H1 (cell line): ENCODE data around the gene ACKR3. TPM values are rescaled to one million over a fixed set of nuclear protein-coding genes. Genes with fewer than 3 reads are reported as not detected.
A peak's percentile ranks its signal among the peaks of the same experiment; 100 is the strongest.

Experiments used
- CTCF ChIA-PET: fragments of 300-600 bp; sonication (Branson Sonifier 250); formaldehyde crosslinking; loops from one replicate; lab custom pipeline; 2021; ENCODE audit not compliant: partially characterized antibody; lab: Charles Lee
- POLR2A ChIA-PET: fragments of 300-600 bp; sonication (Branson Sonifier 250); formaldehyde crosslinking; loops from one replicate; lab custom pipeline; 2021; ENCODE audit warnings: inconsistent platforms; ENCODE audit not compliant: partially characterized antibody; lab: Charles Lee
- DNase-seq, 2 experiments: peaks; one replicate each; pipeline versions ENCODE4 v3.0.0 to v3.0.0-alpha.2; 2010 to 2022; ENCODE audit warnings: low spot score in 2 of 2, low read depth in 1 of 2, mixed read lengths in 1 of 2
- FAIRE-seq: peaks from 2 replicates; lab custom pipeline; 2011; peaks lifted over from hg19 to GRCh38; lab: Jason Lieb, UNC
- H2AFZ ChIP-seq: 2 replicates; pipeline ENCODE4 v1.8.1; 2012; ENCODE audit warnings: low read length, inconsistent platforms
- H2AK5ac ChIP-seq: 2 replicates; pipeline ENCODE4 v1.6.1; 2013; ENCODE audit warnings: low read depth, low read length
- H2BK120ac ChIP-seq: replicated peaks from 2 replicates; pipeline ENCODE3; 2013; ENCODE audit warnings: low read depth, low read length, inconsistent platforms
- H2BK12ac ChIP-seq: 2 replicates; pipeline ENCODE4 v1.6.1; 2013; ENCODE audit warnings: low read depth, low read length
- H2BK15ac ChIP-seq: 2 replicates; pipeline ENCODE4 v1.6.1; 2013; ENCODE audit warnings: low read length
- H2BK20ac ChIP-seq: 2 replicates; pipeline ENCODE4 v1.6.1; 2013; ENCODE audit warnings: low read length
- H2BK5ac ChIP-seq: 2 replicates; pipeline ENCODE4 v1.6.1; 2013; ENCODE audit warnings: low read depth, low read length
- H3K14ac ChIP-seq: 2 replicates; pipeline ENCODE4 v1.6.1; 2013; ENCODE audit warnings: inconsistent platforms; ENCODE audit not compliant: insufficient read length
- H3K18ac ChIP-seq: 2 replicates; pipeline ENCODE4 v1.6.1; 2013; ENCODE audit warnings: low read length; ENCODE audit errors: extremely low read depth
- H3K23ac ChIP-seq: 2 replicates; pipeline ENCODE4 v1.6.1; 2013; ENCODE audit warnings: inconsistent platforms; ENCODE audit not compliant: insufficient read length
- H3K23me2 ChIP-seq: 2 replicates; pipeline ENCODE4 v1.6.1; 2013; ENCODE audit warnings: low read depth, low read length
- H3K27ac ChIP-seq: 2 replicates; pipeline ENCODE4 v1.6.1; 2011; ENCODE audit warnings: low read depth, low read length, inconsistent platforms
- H3K27me3 ChIP-seq, 4 experiments: replicated peaks in 1 of 4; 1 replicate in 1 of 4; 2 replicates in 3 of 4; pipeline versions ENCODE4 v1.6.1 to v1.8.1; 2011 to 2013; ENCODE audit warnings: low read length in 3 of 4, mild to moderate bottlenecking in 3 of 4, inconsistent platforms in 2 of 4, mixed read lengths in 2 of 4, moderate library complexity in 1 of 4; ENCODE audit not compliant: control insufficient read depth in 3 of 4, insufficient read depth in 3 of 4; ENCODE audit errors: extremely low read depth in 1 of 4
- H3K36me3 ChIP-seq, 4 experiments: 2 replicates each; pipeline versions ENCODE4 v1.6.1 to v1.8.1; 2011 to 2013; ENCODE audit warnings: mild to moderate bottlenecking in 4 of 4, low read length in 3 of 4, moderate library complexity in 2 of 4, control low read depth in 1 of 4, inconsistent platforms in 1 of 4; ENCODE audit not compliant: insufficient read depth in 4 of 4, control insufficient read depth in 2 of 4
- H3K4ac ChIP-seq: replicated peaks from 2 replicates; pipeline ENCODE3; 2013; ENCODE audit warnings: low read length, low read depth, mixed read lengths, inconsistent platforms; ENCODE audit not compliant: insufficient read length
- H3K4me1 ChIP-seq, 4 experiments: replicated peaks in 1 of 4; 1 replicate in 1 of 4; 2 replicates in 3 of 4; pipeline versions ENCODE4 v1.6.1 to v1.8.1; 2011 to 2013; ENCODE audit warnings: low read length in 3 of 4, inconsistent platforms in 2 of 4, mixed read lengths in 1 of 4; ENCODE audit not compliant: insufficient read depth in 4 of 4, control insufficient read depth in 3 of 4
- H3K4me2 ChIP-seq, 2 experiments: 2 replicates each; pipeline versions ENCODE4 v1.6.1 to v1.8.1; 2011 to 2013; ENCODE audit warnings: low read depth in 2 of 2, low read length in 2 of 2, control low read depth in 1 of 2, inconsistent platforms in 1 of 2, mild to moderate bottlenecking in 1 of 2; ENCODE audit not compliant: insufficient read depth in 1 of 2
- H3K4me3 ChIP-seq, 4 experiments: fragments of 200-600, 300-600 bp in 1 of 4; sonication (generic), shearing (Covaris generic), sonication (Bioruptor Twin) in 1 of 4; 2 replicates each; pipeline versions ENCODE4 v1.5.1 to v1.8.1; 2011 to 2016; ENCODE audit warnings: low read length in 4 of 4, low read depth in 3 of 4, control low read depth in 2 of 4, inconsistent platforms in 2 of 4, mild to moderate bottlenecking in 2 of 4, mixed read lengths in 1 of 4, moderate library complexity in 1 of 4; ENCODE audit not compliant: insufficient read depth in 2 of 4; ENCODE audit errors: extremely low read depth in 1 of 4
- H3K56ac ChIP-seq: replicated peaks from 2 replicates; pipeline ENCODE3; 2013; ENCODE audit warnings: low read depth, mild to moderate bottlenecking, mixed read lengths, low read length, inconsistent platforms; ENCODE audit not compliant: insufficient read length
- H3K79me1 ChIP-seq: 2 replicates; pipeline ENCODE4 v1.6.1; 2013; ENCODE audit warnings: low read depth, low read length, control low read depth
- H3K79me2 ChIP-seq, 2 experiments: 2 replicates each; pipeline versions ENCODE4 v1.6.1 to v1.8.1; 2012 to 2013; ENCODE audit warnings: low read length in 2 of 2, mild to moderate bottlenecking in 2 of 2, inconsistent platforms in 1 of 2; ENCODE audit not compliant: insufficient read depth in 2 of 2, control insufficient read depth in 1 of 2
- H3K9ac ChIP-seq, 4 experiments: replicated peaks in 1 of 4; 1 replicate in 1 of 4; 2 replicates in 3 of 4; pipeline versions ENCODE4 v1.6.1 to v1.8.1; 2011 to 2013; ENCODE audit warnings: low read depth in 3 of 4, low read length in 3 of 4, control low read depth in 2 of 4, mild to moderate bottlenecking in 2 of 4, moderate library complexity in 2 of 4, inconsistent platforms in 1 of 4; ENCODE audit errors: extremely low read depth in 1 of 4
- H3K9me3 ChIP-seq, 2 experiments: 2 replicates each; pipeline versions ENCODE4 v1.6.1 to v1.8.1; 2012 to 2013; ENCODE audit warnings: mild to moderate bottlenecking in 2 of 2, moderate library complexity in 2 of 2, control low read depth in 1 of 2, inconsistent platforms in 1 of 2, low read depth in 1 of 2, low read length in 1 of 2, mixed read lengths in 1 of 2; ENCODE audit not compliant: insufficient read depth in 2 of 2
- H4K20me1 ChIP-seq, 2 experiments: replicated peaks in 1 of 2; 2 replicates each; pipeline versions ENCODE3 to v1.8.1; 2011 to 2013; ENCODE audit warnings: inconsistent platforms in 2 of 2, low read length in 2 of 2, mild to moderate bottlenecking in 1 of 2; ENCODE audit not compliant: insufficient read depth in 2 of 2, control insufficient read depth in 1 of 2
- H4K5ac ChIP-seq: 2 replicates; pipeline ENCODE4 v1.6.1; 2013; ENCODE audit warnings: low read length, low read depth, mixed read lengths, inconsistent platforms; ENCODE audit not compliant: insufficient read length
- H4K8ac ChIP-seq: 2 replicates; pipeline ENCODE4 v1.8.0; 2013; ENCODE audit warnings: mild to moderate bottlenecking, moderate library complexity, low read length, inconsistent platforms; ENCODE audit not compliant: insufficient read depth; ENCODE audit errors: extremely low read depth
- H4K91ac ChIP-seq: replicated peaks from 2 replicates; pipeline ENCODE3; 2013; ENCODE audit warnings: low read length, mixed read lengths, inconsistent platforms; ENCODE audit not compliant: insufficient read length
- CHD1 ChIP-seq: IDR thresholded peaks from 2 replicates; pipeline ENCODE4 v1.6.1; 2012; ENCODE audit warnings: low read depth, low read length, improper control_type of control experiment
- EP300 ChIP-seq, 2 experiments: IDR thresholded peaks; 1 replicate in 1 of 2; 2 replicates in 1 of 2; pipeline ENCODE4 v1.6.1; 2011 to 2012; ENCODE audit warnings: low read depth in 2 of 2, low read length in 2 of 2, mild to moderate bottlenecking in 2 of 2, borderline replicate concordance in 1 of 2, inconsistent platforms in 1 of 2, moderate library complexity in 1 of 2
- KDM5A ChIP-seq: fragments of 200-600 bp; IDR thresholded peaks from 2 replicates; pipeline ENCODE4 v1.7.1; 2012; ENCODE audit warnings: mild to moderate bottlenecking, low read length, inconsistent platforms, mixed read lengths
- RAD21 ChIP-seq, 2 experiments: IDR thresholded peaks in 1 of 2; conservative IDR thresholded peaks in 1 of 2; 2 replicates each; pipeline ENCODE4 v1.6.1; 2011; ENCODE audit warnings: low read depth in 2 of 2, low read length in 2 of 2, improper control_type of control experiment in 1 of 2, inconsistent platforms in 1 of 2, mild to moderate bottlenecking in 1 of 2, moderate library complexity in 1 of 2
- SIX5 ChIP-seq: IDR thresholded peaks from 2 replicates; pipeline ENCODE4 v1.6.1; 2011; ENCODE audit warnings: mild to moderate bottlenecking, low read depth, low read length
- WGBS, 2 experiments: shearing (Covaris generic) in 1 of 2; methylation state at CpG; one replicate each; pipeline versions ENCODE4 v1.1.6 to v1.1.7; 2013 to 2015; ENCODE audit warnings: low lambda C conversion rate in 2 of 2, mixed read lengths in 2 of 2, inconsistent platforms in 1 of 2, low coverage in 1 of 2, missing lambda C conversion rate in 1 of 2; ENCODE audit not compliant: insufficient replicate concordance in 2 of 2, insufficient coverage in 1 of 2, insufficient read length in 1 of 2; ENCODE audit errors: extremely low coverage in 1 of 2, missing lambda C conversion rate in 1 of 2; 5-methylcytosine and 5-hydroxymethylcytosine counted together
- polyA plus RNA-seq, 7 experiments: library from polyadenylated mRNA; depleted of rRNA in 3 of 7; stranded (reverse) in 5 of 7; unstranded in 2 of 7; fragments of >200 nt in 5 of 7; fragments of 200-250 nt in 2 of 7; gene quantifications; 1 replicate in 5 of 7; 2 replicates in 1 of 7; 4 replicates in 1 of 7; pipeline versions ENCODE4 v1.2.1 to v1.2.3, GENCODE V29; 2011 to 2013; ENCODE audit warnings: missing spikeins in 2 of 7, mixed read lengths in 2 of 7
- total RNA-seq: library from RNA; stranded (reverse); fragmentation: NEBNext Ultra II Directional; extraction: Animal tissue kit (Norgen Biotek cat#: 25700); gene quantifications from 2 replicates; pipeline ENCODE4 v1.2.1, GENCODE V29; 2021
- TF ChIP-seq, protein P1 (sequence below), 3 experiments: IDR thresholded peaks; 1 replicate in 2 of 3; 2 replicates in 1 of 3; pipeline versions ENCODE4 v1.5.1 to v1.6.1; 2011; ENCODE audit warnings: low read length in 3 of 3, mild to moderate bottlenecking in 3 of 3, inconsistent platforms in 2 of 3, low read depth in 1 of 3, moderate library complexity in 1 of 3; ENCODE audit not compliant: insufficient read depth in 1 of 3; ENCODE audit errors: control extremely low read depth in 1 of 3

The ACKR3 gene
- total and polyA plus RNA-seq, 2 of the 8 experiments (the other 6 are each of a cell fraction or from before 2014, with no cell fraction given): 1.4 to 24.4 TPM

DNA sequence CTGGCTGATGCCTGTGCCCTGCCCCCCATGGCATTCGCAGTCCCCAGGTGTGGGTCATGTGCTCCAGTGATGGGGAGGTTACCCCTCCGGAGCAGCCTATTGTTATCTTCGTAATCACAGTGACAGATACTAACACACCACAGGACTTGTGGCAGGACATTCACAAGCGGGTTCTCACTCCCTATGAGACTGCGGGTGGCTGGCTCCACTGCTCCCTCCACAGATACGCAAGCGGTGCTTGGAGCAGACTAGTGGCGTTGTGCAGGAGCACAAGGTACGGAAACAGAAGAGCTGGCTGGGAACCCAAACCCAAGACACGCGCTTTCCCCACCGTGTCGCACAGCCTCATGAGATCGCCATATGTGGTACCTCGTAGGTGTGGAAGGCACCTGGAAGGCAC lies 52.2 kb downstream of the ACKR3 start:
- Histone ChIP-seq H3K79me1 (no peaks in the 10 kb centered on the region), H3K23me2 (no peaks in the 10 kb centered on the region), H2BK120ac (no peak overlapping the region), H3K4me1 (peaks cover 0 to 3% (median 1%) of the 10 kb centered on the region in 4 experiments; a peak in 2 of 7 replicates), H2AK5ac (no peak overlapping the region), H2BK15ac (no peak overlapping the region), H2BK12ac (peak overlapping the region; percentile 51; the same call in 1 of the 2 replicates), H2BK5ac (no peak overlapping the region), H3K27me3 (no peaks in the 10 kb centered on the region), H3K23ac (no peak overlapping the region), H3K4me3 (no peak overlapping the region), H2BK20ac (no peak overlapping the region), H3K14ac (no peak overlapping the region), H3K79me2 (no peaks in the 10 kb centered on the region), H3K56ac (no peak overlapping the region), H4K91ac (no peak overlapping the region), H3K4ac (no peak overlapping the region), H2AFZ (peak overlapping the region; percentile 65; the same call in 1 of the 2 replicates), H3K9me3 (no peaks in the 10 kb centered on the region), H4K8ac (no peak overlapping the region), H4K5ac (no peak overlapping the region), H4K20me1 (no peaks in the 10 kb centered on the region), H3K9ac (no peak overlapping the region), H3K4me2 (no peak overlapping the region), H3K18ac (no peak overlapping the region), H3K36me3 (no peaks in the 10 kb centered on the region), H3K27ac (no peak overlapping the region)
- POLR2A ChIA-PET: no interaction called here
- 94% methylated on average over 15 of the region's 15 CpGs; no CpG with 5 or more reads in 1 of the 2 experiments for WGBS, 2 experiments
- FAIRE-seq (no peak), DNase-seq (no peak)
- TF ChIP-seq RAD21 (IDR thresholded peaks at IDR 0.05 in 1 of 2, conservative IDR thresholded peaks at IDR 0.05 in 1 of 2; ENCODE audit: low read depth in 2 of 2, low read length in 2 of 2) (peak in 1 of 2 experiments; percentile 17; a peak in 1 of 4 replicates), KDM5A (no peak), EP300 (IDR thresholded peaks at IDR 0.05; ENCODE audit: borderline replicate concordance in 1 of 2, low read depth in 2 of 2, low read length in 2 of 2) (no peak), SIX5 (no peak), CHD1 (no peak)
- TF ChIP-seq, protein P1, sequence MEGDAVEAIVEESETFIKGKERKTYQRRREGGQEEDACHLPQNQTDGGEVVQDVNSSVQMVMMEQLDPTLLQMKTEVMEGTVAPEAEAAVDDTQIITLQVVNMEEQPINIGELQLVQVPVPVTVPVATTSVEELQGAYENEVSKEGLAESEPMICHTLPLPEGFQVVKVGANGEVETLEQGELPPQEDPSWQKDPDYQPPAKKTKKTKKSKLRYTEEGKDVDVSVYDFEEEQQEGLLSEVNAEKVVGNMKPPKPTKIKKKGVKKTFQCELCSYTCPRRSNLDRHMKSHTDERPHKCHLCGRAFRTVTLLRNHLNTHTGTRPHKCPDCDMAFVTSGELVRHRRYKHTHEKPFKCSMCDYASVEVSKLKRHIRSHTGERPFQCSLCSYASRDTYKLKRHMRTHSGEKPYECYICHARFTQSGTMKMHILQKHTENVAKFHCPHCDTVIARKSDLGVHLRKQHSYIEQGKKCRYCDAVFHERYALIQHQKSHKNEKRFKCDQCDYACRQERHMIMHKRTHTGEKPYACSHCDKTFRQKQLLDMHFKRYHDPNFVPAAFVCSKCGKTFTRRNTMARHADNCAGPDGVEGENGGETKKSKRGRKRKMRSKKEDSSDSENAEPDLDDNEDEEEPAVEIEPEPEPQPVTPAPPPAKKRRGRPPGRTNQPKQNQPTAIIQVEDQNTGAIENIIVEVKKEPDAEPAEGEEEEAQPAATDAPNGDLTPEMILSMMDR (IDR thresholded peaks at IDR 0.05; ENCODE audit: control extremely low read depth in 1 of 3, insufficient read depth in 1 of 3, low read depth in 1 of 3, low read length in 3 of 3): no peak
- CTCF ChIA-PET: interaction anchor here (0.7 to 0.9 kb wide), 3 partner anchors 9 to 376 kb away, joined by 3 read pairs; no protein-coding TSS in a partner anchor
